Smooth muscle cell (in vitro differentiated cells): ENCODE data around the gene ABHD17B. TPM values are rescaled to one million over a fixed set of nuclear protein-coding genes. Genes with fewer than 3 reads are reported as not detected.
A peak's percentile ranks its signal among the peaks of the same experiment; 100 is the strongest.

Source experiments
- DNase-seq: peaks from one replicate; lab custom pipeline; 2025; ENCODE audit not compliant: unreplicated experiment; lab: John Stamatoyannopoulos, UW
- H2AFZ ChIP-seq: fragments of 200-600 bp; sonication (generic); 2 replicates; pipeline ENCODE4 v1.6.0; 2016; ENCODE audit warnings: antibody characterized with exemption, low read depth, mild to moderate bottlenecking
- H3F3A ChIP-seq: fragments of 200-600 bp; sonication (generic); 2 replicates; pipeline ENCODE4 v1.6.0; 2017; ENCODE audit warnings: antibody characterized with exemption, low read depth
- H3K27ac ChIP-seq: fragments of 200-600 bp; sonication (generic); 2 replicates; pipeline ENCODE4 v1.5.1; 2016; ENCODE audit warnings: low read depth, mild to moderate bottlenecking
- H3K27me3 ChIP-seq: fragments of 200-600 bp; sonication (generic); 2 replicates; pipeline ENCODE4 v1.6.1; 2016; ENCODE audit warnings: low read depth, mild to moderate bottlenecking
- H3K36me3 ChIP-seq: fragments of 200-600 bp; sonication (generic); 2 replicates; pipeline ENCODE4 v1.5.1; 2016; ENCODE audit warnings: low read depth
- H3K4me1 ChIP-seq: fragments of 200-600 bp; sonication (generic); 2 replicates; pipeline ENCODE4 v1.5.1; 2016; ENCODE audit warnings: low read depth
- H3K4me2 ChIP-seq: fragments of 200-600 bp; sonication (generic); 2 replicates; pipeline ENCODE4 v1.6.0; 2016; ENCODE audit warnings: mild to moderate bottlenecking
- H3K4me3 ChIP-seq: fragments of 200-600 bp; sonication (generic); 2 replicates; pipeline ENCODE4 v1.5.1; 2016; ENCODE audit warnings: mild to moderate bottlenecking
- H3K79me2 ChIP-seq: fragments of 200-600 bp; sonication (generic); 2 replicates; pipeline ENCODE4 v1.6.0; 2016; ENCODE audit warnings: low read depth, mild to moderate bottlenecking
- H3K9ac ChIP-seq: fragments of 200-600 bp; sonication (generic); 2 replicates; pipeline ENCODE4 v1.6.0; 2016; ENCODE audit warnings: low read depth
- H3K9me3 ChIP-seq: fragments of 200-600 bp; sonication (generic); replicated peaks from 2 replicates; pipeline ENCODE4 v1.5.1; 2016; ENCODE audit warnings: low read depth
- H4K20me1 ChIP-seq: fragments of 200-600 bp; sonication (generic); 2 replicates; pipeline ENCODE4 v1.6.0; 2016; ENCODE audit warnings: low read depth
- WGBS: methylation state at CpG from one replicate; pipeline ENCODE4 v1.1.7; 2016; ENCODE audit warnings: low lambda C conversion rate; 5-methylcytosine and 5-hydroxymethylcytosine counted together
- polyA plus RNA-seq: library from polyadenylated mRNA; unstranded; fragments of >200 nt; fragmentation: Nextera tagmentation; extraction: Ambion mirVana; gene quantifications from 2 replicates; pipeline ENCODE4 v1.2.1, GENCODE V29; 2016
- total RNA-seq: library from RNA; depleted of rRNA; stranded (reverse); fragments of >200 nt; gene quantifications from 2 replicates; pipeline ENCODE4 v1.2.3, GENCODE V29; 2014
- TF ChIP-seq, protein P1 (sequence below): fragments of 200-600 bp; sonication (generic); IDR thresholded peaks from 2 replicates; pipeline ENCODE4 v1.5.1; 2017; ENCODE audit warnings: borderline replicate concordance, mild to moderate bottlenecking, antibody characterized with exemption; ENCODE audit not compliant: insufficient read depth, poor library complexity, severe bottlenecking

The ABHD17B gene
- total and polyA plus RNA-seq, 2 experiments from 2014 or later: 14.1 to 26.7 TPM

- peaks cover 70% of the 10 kb centered on the region for H3K79me2 ChIP-seq
- no peak overlapping the region for H3K4me2 ChIP-seq
- no peaks in the 10 kb centered on the region for H3K36me3 ChIP-seq
- no peak overlapping the region for H3K4me3 ChIP-seq
- H3K9me3 ChIP-seq: no peaks in the 10 kb centered on the region
- H3F3A ChIP-seq: no peaks in the 10 kb centered on the region
- H3K4me1 ChIP-seq: peaks cover 11% of the 10 kb centered on the region
- no peak overlapping the region for H3K9ac ChIP-seq
- H4K20me1 ChIP-seq: no peaks in the 10 kb centered on the region
- H3K27ac ChIP-seq: no peak overlapping the region
- no peaks in the 10 kb centered on the region for H3K27me3 ChIP-seq
- TF ChIP-seq, protein P1, sequence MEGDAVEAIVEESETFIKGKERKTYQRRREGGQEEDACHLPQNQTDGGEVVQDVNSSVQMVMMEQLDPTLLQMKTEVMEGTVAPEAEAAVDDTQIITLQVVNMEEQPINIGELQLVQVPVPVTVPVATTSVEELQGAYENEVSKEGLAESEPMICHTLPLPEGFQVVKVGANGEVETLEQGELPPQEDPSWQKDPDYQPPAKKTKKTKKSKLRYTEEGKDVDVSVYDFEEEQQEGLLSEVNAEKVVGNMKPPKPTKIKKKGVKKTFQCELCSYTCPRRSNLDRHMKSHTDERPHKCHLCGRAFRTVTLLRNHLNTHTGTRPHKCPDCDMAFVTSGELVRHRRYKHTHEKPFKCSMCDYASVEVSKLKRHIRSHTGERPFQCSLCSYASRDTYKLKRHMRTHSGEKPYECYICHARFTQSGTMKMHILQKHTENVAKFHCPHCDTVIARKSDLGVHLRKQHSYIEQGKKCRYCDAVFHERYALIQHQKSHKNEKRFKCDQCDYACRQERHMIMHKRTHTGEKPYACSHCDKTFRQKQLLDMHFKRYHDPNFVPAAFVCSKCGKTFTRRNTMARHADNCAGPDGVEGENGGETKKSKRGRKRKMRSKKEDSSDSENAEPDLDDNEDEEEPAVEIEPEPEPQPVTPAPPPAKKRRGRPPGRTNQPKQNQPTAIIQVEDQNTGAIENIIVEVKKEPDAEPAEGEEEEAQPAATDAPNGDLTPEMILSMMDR: no peak
- DNase-seq: no peak
- WGBS: 94% methylated on average over 2 of the region's 2 CpGs
- no peak overlapping the region for H2AFZ ChIP-seq
Measured at GRCh38 chr9:71941998-71942567, 31.1 kb upstream of the ABHD17B start.

DNA sequence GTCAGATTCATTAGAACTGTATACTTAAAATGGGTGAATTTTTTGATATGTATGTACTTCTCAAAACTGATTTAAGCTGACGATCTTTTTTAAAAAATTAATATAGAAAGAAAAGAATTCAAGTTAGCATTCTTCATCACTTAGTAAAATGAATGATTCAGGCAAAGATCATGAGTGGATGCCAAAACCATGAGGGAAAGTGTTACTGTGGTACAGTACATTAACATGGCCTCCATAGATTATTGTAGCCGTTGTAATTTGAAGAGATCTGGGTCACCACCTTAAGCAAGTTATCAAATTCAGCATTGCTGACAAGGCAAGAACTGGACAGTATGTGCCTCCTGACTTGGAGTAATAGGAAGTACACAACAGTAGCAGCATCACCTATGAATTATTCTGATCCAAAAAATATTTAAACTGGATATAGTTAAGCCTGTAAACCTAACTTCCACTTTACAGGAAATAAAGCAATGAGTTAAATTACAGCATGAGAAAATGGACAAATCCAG lies 30.1 kb upstream of the ABHD17B start:
- DNase-seq: no peak
- Histone ChIP-seq H3K79me2 (peaks cover 71% of the 10 kb centered on the region), H3K9ac (no peak overlapping the region), H3K4me2 (no peak overlapping the region), H2AFZ (no peak overlapping the region), H3K27ac (no peak overlapping the region), H3K27me3 (no peaks in the 10 kb centered on the region), H4K20me1 (peaks cover 1% of the 10 kb centered on the region), H3K9me3 (no peaks in the 10 kb centered on the region), H3K36me3 (no peaks in the 10 kb centered on the region), H3F3A (no peaks in the 10 kb centered on the region), H3K4me3 (no peak overlapping the region), H3K4me1 (peaks cover 11% of the 10 kb centered on the region)
- TF ChIP-seq, protein P1: no peak
- WGBS: 94% methylated on average over 2 of the region's 2 CpGs

GRCh38 chr9:71937898-71938297 lies 26.9 kb upstream of the ABHD17B start:
- TF ChIP-seq, protein P1: no peak
- DNase-seq: no peak
- Histone ChIP-seq H3K4me3 (no peak overlapping the region), H4K20me1 (peaks cover 5% of the 10 kb centered on the region), H3K79me2 (peaks cover 81% of the 10 kb centered on the region), H3K4me1 (no peaks in the 10 kb centered on the region), H3K27me3 (no peaks in the 10 kb centered on the region), H3K9ac (no peak overlapping the region), H3K27ac (no peak overlapping the region), H2AFZ (no peak overlapping the region), H3K4me2 (no peak overlapping the region), H3K9me3 (no peaks in the 10 kb centered on the region), H3K36me3 (no peaks in the 10 kb centered on the region), H3F3A (no peaks in the 10 kb centered on the region)
- 90% methylated on average over 1 of the region's 1 CpG for WGBS

GRCh38 chr9:71937070-71937625 lies 26.2 kb upstream of the ABHD17B start:
- H3K79me2 ChIP-seq: peaks cover 86% of the 10 kb centered on the region
- 82% methylated on average over 4 of the region's 4 CpGs for WGBS
- no peaks in the 10 kb centered on the region for H3K27me3 ChIP-seq
- peak overlapping the region; percentile 10 for H3K4me2 ChIP-seq
- TF ChIP-seq, protein P1: no peak
- H3K4me1 ChIP-seq: no peaks in the 10 kb centered on the region
- DNase-seq: no peak
- H3K9me3 ChIP-seq: no peaks in the 10 kb centered on the region
- no peak overlapping the region for H2AFZ ChIP-seq
- no peaks in the 10 kb centered on the region for H3F3A ChIP-seq
- H3K4me3 ChIP-seq: no peak overlapping the region
- no peak overlapping the region for H3K27ac ChIP-seq
- no peaks in the 10 kb centered on the region for H3K36me3 ChIP-seq
- no peak overlapping the region for H3K9ac ChIP-seq
- H4K20me1 ChIP-seq: peaks cover 5% of the 10 kb centered on the region
